ENCODE measurements around the gene KCNN1. TPM values are rescaled to one million over a fixed set of nuclear protein-coding genes. Genes with fewer than 3 reads are reported as not detected.
A peak's percentile ranks its signal among the peaks of the same experiment; 100 is the strongest.

KCNN1 gene
- total RNA-seq, 1 donor: not detected

DNA sequence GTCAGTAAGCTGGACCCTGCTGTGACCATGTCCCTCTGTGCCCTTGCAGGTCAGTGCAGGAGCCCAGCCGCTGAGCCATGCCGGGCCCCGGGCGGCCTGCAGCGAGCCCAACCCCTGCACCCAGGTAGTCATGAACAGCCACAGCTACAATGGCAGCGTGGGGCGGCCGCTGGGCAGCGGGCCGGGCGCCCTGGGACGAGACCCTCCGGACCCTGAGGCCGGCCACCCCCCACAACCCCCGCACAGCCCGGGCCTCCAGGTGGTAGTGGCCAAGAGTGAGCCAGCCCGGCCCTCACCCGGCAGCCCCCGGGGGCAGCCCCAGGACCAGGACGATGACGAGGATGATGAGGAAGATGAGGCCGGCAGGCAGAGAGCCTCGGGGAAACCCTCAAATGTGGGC, 6.9 kb downstream of the KCNN1 start:
- Histone ChIP-seq H3K27ac (ENCODE audit: low read depth, low read length) (no peak overlapping the region), H3K4me3 (ENCODE audit: insufficient read depth, low read length) (no peak overlapping the region), H3K9me3 (ENCODE audit: low read depth, low read length) (no peaks in the 10 kb centered on the region), H3K4me1 (ENCODE audit: insufficient read depth, low read length) (no peaks in the 10 kb centered on the region), H2AFZ (ENCODE audit: low read length) (no peak overlapping the region), H4K20me1 (ENCODE audit: insufficient read depth, low read length) (no peaks in the 10 kb centered on the region), H3K36me3 (ENCODE audit: insufficient read depth, low read length) (no peaks in the 10 kb centered on the region), H3K79me2 (ENCODE audit: insufficient read depth, low read length) (no peaks in the 10 kb centered on the region), H3K4me2 (ENCODE audit: insufficient read depth, low read length) (no peak overlapping the region), H3K27me3 (ENCODE audit: insufficient read depth, low read length) (peaks cover 9% of the 10 kb centered on the region)
- DNase-seq (ENCODE audit: insufficient read length, low spot score, missing footprints): peak; percentile 26
- TF ChIP-seq CTCF (IDR thresholded peaks at IDR 0.05; ENCODE audit: extremely low read depth, low read depth, low read length): no peak

DNA sequence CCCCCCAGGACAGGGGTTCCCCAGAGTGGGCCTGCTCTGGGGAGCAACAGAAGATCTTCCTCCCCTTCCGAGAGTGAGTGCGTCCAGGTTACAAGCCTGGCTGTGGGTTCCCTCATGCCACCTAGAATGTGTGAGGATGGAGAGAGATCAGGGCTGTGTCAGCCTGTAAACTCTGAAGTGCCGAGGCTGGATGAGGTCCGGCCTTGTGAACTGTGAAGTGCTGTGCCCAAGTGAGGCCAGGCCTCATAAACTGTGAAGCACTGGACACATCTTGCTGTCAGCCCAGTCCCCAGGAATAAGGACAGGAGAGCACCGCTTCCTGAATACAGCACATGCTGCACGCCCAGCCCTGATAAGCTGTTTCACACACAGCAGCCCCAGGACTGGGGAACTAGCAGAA, 7.6 kb downstream of the KCNN1 start:
- no peak overlapping the region for H2AFZ ChIP-seq (ENCODE audit: low read length)

DNA sequence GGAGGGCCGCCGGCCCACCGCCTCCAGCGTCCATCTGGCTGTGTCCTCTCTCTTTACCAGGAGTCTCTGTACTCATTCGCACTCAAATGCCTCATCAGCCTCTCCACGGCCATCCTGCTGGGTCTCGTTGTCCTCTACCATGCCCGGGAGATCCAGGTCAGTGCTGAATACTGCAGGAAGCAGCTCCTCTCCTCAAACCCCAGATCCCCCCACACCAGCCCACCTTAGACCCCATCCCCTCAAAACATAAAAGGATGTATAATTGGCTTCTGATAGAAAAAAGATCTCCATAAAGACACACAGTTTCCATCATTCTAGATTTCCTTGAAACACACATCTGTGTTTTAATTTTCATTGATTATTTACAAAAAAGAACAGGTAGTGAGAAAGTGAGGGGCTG, 8.1 kb downstream of the KCNN1 start:
- Histone ChIP-seq H2AFZ (ENCODE audit: low read length) (no peak overlapping the region), H3K36me3 (ENCODE audit: insufficient read depth, low read length) (no peaks in the 10 kb centered on the region)

More for the DNA sequence above, 7.6 kb downstream of the KCNN1 start:
- peak; percentile 76 for DNase-seq (ENCODE audit: insufficient read length, low spot score, missing footprints)
- Histone ChIP-seq H3K4me1 (ENCODE audit: insufficient read depth, low read length) (no peaks in the 10 kb centered on the region), H3K36me3 (ENCODE audit: insufficient read depth, low read length) (no peaks in the 10 kb centered on the region), H3K79me2 (ENCODE audit: insufficient read depth, low read length) (no peaks in the 10 kb centered on the region), H4K20me1 (ENCODE audit: insufficient read depth, low read length) (no peaks in the 10 kb centered on the region), H3K4me2 (ENCODE audit: insufficient read depth, low read length) (no peak overlapping the region), H3K27ac (ENCODE audit: low read depth, low read length) (no peak overlapping the region), H3K9me3 (ENCODE audit: low read depth, low read length) (no peaks in the 10 kb centered on the region), H3K27me3 (ENCODE audit: insufficient read depth, low read length) (peaks cover 6% of the 10 kb centered on the region), H3K4me3 (ENCODE audit: insufficient read depth, low read length) (no peak overlapping the region)
- no peak for TF ChIP-seq CTCF (IDR thresholded peaks at IDR 0.05; ENCODE audit: extremely low read depth, low read depth, low read length)

GRCh38 chr19:17977021-17977420, 10.1 kb downstream of the KCNN1 start:
- H2AFZ ChIP-seq (ENCODE audit: low read length): no peak overlapping the region
- no peak overlapping the region for H3K27ac ChIP-seq (ENCODE audit: low read depth, low read length)
- H3K4me2 ChIP-seq (ENCODE audit: insufficient read depth, low read length): no peak overlapping the region
- DNase-seq (ENCODE audit: insufficient read length, low spot score, missing footprints): peak; percentile 57
- no peaks in the 10 kb centered on the region for H3K79me2 ChIP-seq (ENCODE audit: insufficient read depth, low read length)
- H3K4me1 ChIP-seq (ENCODE audit: insufficient read depth, low read length): no peaks in the 10 kb centered on the region
- no peaks in the 10 kb centered on the region for H3K9me3 ChIP-seq (ENCODE audit: low read depth, low read length)
- no peaks in the 10 kb centered on the region for H4K20me1 ChIP-seq (ENCODE audit: insufficient read depth, low read length)
- no peaks in the 10 kb centered on the region for H3K36me3 ChIP-seq (ENCODE audit: insufficient read depth, low read length)
- no peak overlapping the region for H3K4me3 ChIP-seq (ENCODE audit: insufficient read depth, low read length)
- no peak for TF ChIP-seq CTCF (IDR thresholded peaks at IDR 0.05; ENCODE audit: extremely low read depth, low read depth, low read length)
- H3K27me3 ChIP-seq (ENCODE audit: insufficient read depth, low read length): peaks cover 6% of the 10 kb centered on the region

More for the DNA sequence above, 8.1 kb downstream of the KCNN1 start:
- Histone ChIP-seq H3K79me2 (ENCODE audit: insufficient read depth, low read length) (no peaks in the 10 kb centered on the region), H3K9me3 (ENCODE audit: low read depth, low read length) (no peaks in the 10 kb centered on the region), H3K4me2 (ENCODE audit: insufficient read depth, low read length) (no peak overlapping the region), H3K27ac (ENCODE audit: low read depth, low read length) (no peak overlapping the region), H4K20me1 (ENCODE audit: insufficient read depth, low read length) (no peaks in the 10 kb centered on the region), H3K4me1 (ENCODE audit: insufficient read depth, low read length) (no peaks in the 10 kb centered on the region), H3K4me3 (ENCODE audit: insufficient read depth, low read length) (no peak overlapping the region), H3K27me3 (ENCODE audit: insufficient read depth, low read length) (peaks cover 6% of the 10 kb centered on the region)
- TF ChIP-seq CTCF (IDR thresholded peaks at IDR 0.05; ENCODE audit: extremely low read depth, low read depth, low read length): no peak
- peak; percentile 38 for DNase-seq (ENCODE audit: insufficient read length, low spot score, missing footprints)
